Natural killer cell treated with Interleukin-12 subunit alpha and Interleukin-12 subunit beta and Interleukin-15 and Interleukin-18, amount 100 ng/mL, for 72 hours (primary cell): ENCODE data around the gene MACROD2. TPM values are rescaled to one million over a fixed set of nuclear protein-coding genes. Genes with fewer than 3 reads are reported as not detected.

Experiments used
- ATAC-seq, 2 donors: fragments of 150-1000 bp; cut with Tn5 transposase in 1 of 2; sonication (Bioruptor Pico), chemical (Tn5 transposase) in 1 of 2; 2 replicates each; pipeline ENCODE4 v1.10.0; 2021
- DNase-seq: peaks from one replicate; pipeline ENCODE4 v3.0.0; 2022; ENCODE audit warnings: low spot score
- H3K27ac Mint-ChIP-seq, 2 donors: 1 replicate in 1 of 2; 2 replicates in 1 of 2; pipeline ENCODE4 v1.8.0; 2022; ENCODE audit warnings: mixed read lengths in 2 of 2, mild to moderate bottlenecking in 1 of 2, moderate library complexity in 1 of 2
- H3K27me3 Mint-ChIP-seq, 2 donors: 1 replicate in 1 of 2; 2 replicates in 1 of 2; pipeline ENCODE4 v1.8.0; 2022; ENCODE audit warnings: mixed read lengths in 2 of 2
- H3K36me3 Mint-ChIP-seq: one replicate; pipeline ENCODE4 v1.8.0; 2022; ENCODE audit warnings: mixed read lengths
- H3K4me1 Mint-ChIP-seq, 2 donors: 1 replicate in 1 of 2; 2 replicates in 1 of 2; pipeline ENCODE4 v1.8.0; 2022; ENCODE audit warnings: low read depth in 2 of 2, mixed read lengths in 2 of 2, mild to moderate bottlenecking in 1 of 2
- H3K4me3 Mint-ChIP-seq: one replicate; pipeline ENCODE4 v1.8.0; 2022; ENCODE audit warnings: mixed read lengths
- H3K9me3 Mint-ChIP-seq: 2 replicates; pipeline ENCODE4 v1.8.0; 2022; ENCODE audit warnings: mixed read lengths
- total RNA-seq, 2 donors: library from RNA; stranded (reverse); gene quantifications; one replicate each; pipeline ENCODE4 v1.2.3, GENCODE V29; 2022

Gene MACROD2
- total RNA-seq, 2 donors from 2014 or later, result not detected

DNA sequence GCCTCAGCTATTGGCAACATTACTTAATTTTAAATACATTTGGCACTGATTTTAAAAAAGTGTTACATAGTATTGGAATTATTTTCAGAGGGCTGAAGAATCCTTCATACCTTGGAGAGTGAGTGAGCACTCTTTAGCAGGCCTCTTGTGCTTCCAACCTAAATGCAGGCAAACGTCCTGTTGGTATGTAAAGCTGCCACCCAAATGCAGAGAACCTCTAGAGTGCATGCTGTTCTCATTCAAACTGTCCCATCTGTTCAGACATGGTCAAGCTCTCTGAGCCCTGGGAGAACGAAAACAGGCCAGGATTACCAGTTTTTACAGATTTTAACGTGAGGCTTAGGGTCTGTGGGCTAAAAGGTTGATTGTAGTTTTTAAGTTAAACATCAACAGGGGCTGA, 720.1 kb downstream of the MACROD2 start:
- ATAC-seq (no peak), DNase-seq (no peak)
- Mint-ChIP-seq H3K9me3 (peaks cover 28% of the 10 kb centered on the region), H3K27ac (no peak overlapping the region), H3K4me1 (no peaks in the 10 kb centered on the region), H3K4me3 (no peak overlapping the region), H3K27me3 (no peaks in the 10 kb centered on the region), H3K36me3 (peaks cover 8% of the 10 kb centered on the region)

DNA sequence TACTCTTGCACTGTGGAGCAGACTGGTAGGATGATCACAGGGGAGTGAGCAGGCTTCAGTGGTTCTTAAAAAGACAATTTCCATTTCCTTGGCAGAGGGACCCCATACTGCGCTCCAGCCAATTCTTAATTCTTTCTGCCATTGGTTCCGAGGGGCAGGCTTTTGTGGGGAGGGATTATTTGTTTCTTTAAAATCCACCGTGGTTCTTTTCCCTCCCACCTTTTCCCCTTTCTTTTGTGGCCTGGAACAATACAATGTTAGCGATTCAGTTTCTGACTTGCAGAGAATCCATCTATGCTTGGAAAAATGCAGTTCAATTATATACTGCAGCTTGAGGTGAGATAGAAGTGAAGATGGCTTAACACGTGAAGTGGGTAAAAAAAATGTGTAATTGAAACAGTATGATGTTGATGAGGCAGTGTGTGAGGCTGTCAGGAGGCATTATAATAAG, 721.1 kb downstream of the MACROD2 start:
- H3K27ac Mint-ChIP-seq, result no peak overlapping the region
- peaks cover 8% of the 10 kb centered on the region for H3K36me3 Mint-ChIP-seq

DNA sequence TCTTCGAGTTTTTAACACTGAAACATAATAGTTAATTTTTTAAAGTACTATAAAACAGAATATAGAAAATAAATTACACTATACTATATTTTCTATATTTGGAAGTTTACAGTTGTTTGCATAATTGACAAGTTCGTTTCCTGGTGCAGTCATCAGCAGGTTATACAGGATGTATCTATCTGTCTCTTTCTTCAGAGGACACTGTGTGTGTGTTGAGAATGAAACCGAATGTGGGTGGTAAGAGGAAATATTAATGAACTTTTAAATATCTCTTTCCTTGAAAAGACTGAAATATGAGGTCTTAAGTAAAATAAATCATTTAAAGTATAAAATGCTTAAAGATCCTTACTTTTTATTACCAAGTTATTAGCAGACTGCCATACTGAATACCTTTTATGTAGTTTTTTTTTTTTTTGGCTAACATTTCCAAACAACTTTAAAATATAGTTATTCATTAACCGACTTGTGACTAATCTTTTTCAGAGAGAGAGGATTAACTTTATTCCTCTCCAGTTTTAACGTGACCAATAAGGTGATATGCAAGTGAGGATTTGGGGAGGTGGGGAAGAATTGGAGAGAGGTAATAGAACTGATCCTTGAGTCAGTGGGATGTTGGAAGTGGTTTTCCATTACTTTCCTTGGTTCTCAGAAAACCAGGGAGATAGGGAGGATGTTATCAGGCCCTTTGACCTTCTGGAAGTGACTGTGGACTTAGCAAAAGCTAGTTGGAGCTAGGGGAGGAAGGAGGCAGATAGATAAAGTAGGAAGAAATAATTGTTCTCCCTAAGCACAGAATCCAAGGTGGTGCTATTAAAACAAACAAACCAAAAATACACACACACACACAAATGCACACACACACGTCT, 722.1 kb downstream of the MACROD2 start:
- Mint-ChIP-seq H3K27me3 (no peaks in the 10 kb centered on the region), H3K4me1 (no peaks in the 10 kb centered on the region), H3K4me3 (no peak overlapping the region), H3K9me3 (peaks cover 25% of the 10 kb centered on the region), H3K36me3 (peaks cover 8% of the 10 kb centered on the region), H3K27ac (no peak overlapping the region)
- DNase-seq, result no peak
- ATAC-seq, result no peak

More for the DNA sequence above, 721.1 kb downstream of the MACROD2 start:
- no peak overlapping the region for H3K4me3 Mint-ChIP-seq
- H3K4me1 Mint-ChIP-seq, result no peaks in the 10 kb centered on the region
- peaks cover 28% of the 10 kb centered on the region for H3K9me3 Mint-ChIP-seq
- no peak for ATAC-seq
- no peak for DNase-seq
- no peaks in the 10 kb centered on the region for H3K27me3 Mint-ChIP-seq

DNA sequence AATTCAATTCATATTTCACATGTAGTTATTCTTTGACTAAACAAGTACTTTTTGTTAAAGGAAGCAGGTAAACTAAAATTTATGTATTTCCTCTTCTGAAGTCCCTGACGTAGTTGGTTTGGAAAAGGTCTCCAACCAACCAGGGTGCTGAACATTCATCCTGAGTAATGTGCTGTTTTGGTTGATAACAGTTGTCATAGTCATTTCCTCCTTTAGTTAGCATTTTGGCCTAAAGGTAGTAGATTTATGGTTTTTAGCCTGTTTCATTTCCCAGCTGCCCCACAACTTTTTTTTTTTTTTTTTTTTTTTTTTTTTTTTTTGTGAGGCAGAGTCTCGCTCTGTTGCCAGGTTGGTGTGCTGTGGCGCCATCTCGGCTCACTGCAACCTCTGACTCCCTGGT, 724.9 kb downstream of the MACROD2 start:
- Mint-ChIP-seq H3K27me3 (no peaks in the 10 kb centered on the region), H3K9me3 (peaks cover 22% of the 10 kb centered on the region), H3K4me1 (no peaks in the 10 kb centered on the region), H3K27ac (no peak overlapping the region), H3K36me3 (peaks cover 6% of the 10 kb centered on the region), H3K4me3 (no peak overlapping the region)
- DNase-seq (no peak), ATAC-seq (no peak)

DNA sequence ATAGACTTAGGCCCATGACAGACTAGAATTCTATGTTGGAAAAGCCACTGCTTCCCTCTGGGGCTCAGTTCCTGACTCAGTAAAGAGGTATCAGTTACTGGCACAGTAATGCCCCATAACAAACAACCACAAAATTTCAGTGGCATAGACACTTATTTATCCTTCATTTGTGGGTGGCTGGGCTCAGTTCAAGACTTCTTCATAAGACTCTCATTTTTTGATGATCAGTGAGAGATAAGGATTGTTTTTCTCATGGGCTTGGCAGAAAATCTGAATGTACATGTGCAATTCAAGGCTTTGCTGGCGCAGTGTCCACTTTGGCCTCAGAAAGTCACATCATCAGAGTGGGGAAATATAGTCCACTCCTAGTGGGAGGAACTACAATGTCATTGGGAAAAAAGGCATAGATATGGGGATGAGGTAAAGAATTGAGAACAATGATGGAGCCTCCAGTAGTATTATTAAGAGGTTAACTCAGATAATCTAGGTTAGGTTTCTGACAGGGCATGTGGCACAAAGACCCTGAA, 726.7 kb downstream of the MACROD2 start:
- ATAC-seq (no peak), DNase-seq (no peak)
- no peaks in the 10 kb centered on the region for H3K4me1 Mint-ChIP-seq
- H3K9me3 Mint-ChIP-seq, result peaks cover 20% of the 10 kb centered on the region
- H3K27me3 Mint-ChIP-seq, result no peaks in the 10 kb centered on the region
- peaks cover 6% of the 10 kb centered on the region for H3K36me3 Mint-ChIP-seq
- H3K4me3 Mint-ChIP-seq, result no peak overlapping the region
- no peak overlapping the region for H3K27ac Mint-ChIP-seq

DNA sequence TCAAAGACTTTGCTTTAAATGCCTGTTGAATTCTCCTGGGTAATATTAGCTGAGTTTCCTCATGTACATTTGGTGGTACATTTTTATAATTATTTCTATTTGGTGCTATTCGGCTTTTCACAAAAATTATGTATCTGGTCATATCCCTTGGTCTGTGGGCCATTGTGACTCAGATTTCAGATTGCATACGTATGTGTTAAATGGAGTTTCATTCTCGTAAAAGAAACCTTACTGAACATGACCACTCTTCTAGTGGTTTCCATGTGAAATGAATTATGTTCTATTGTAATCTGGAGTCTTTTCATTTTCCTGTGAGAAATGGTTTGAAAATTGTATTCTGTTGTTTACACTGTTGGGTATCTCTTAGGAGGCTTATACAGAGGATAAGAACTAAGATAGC, 728.3 kb downstream of the MACROD2 start:
- Mint-ChIP-seq H3K4me1 (no peaks in the 10 kb centered on the region), H3K36me3 (peaks cover 6% of the 10 kb centered on the region), H3K27me3 (no peaks in the 10 kb centered on the region), H3K9me3 (peaks cover 12% of the 10 kb centered on the region), H3K27ac (no peak overlapping the region), H3K4me3 (no peak overlapping the region)
- ATAC-seq (no peak), DNase-seq (no peak)

DNA sequence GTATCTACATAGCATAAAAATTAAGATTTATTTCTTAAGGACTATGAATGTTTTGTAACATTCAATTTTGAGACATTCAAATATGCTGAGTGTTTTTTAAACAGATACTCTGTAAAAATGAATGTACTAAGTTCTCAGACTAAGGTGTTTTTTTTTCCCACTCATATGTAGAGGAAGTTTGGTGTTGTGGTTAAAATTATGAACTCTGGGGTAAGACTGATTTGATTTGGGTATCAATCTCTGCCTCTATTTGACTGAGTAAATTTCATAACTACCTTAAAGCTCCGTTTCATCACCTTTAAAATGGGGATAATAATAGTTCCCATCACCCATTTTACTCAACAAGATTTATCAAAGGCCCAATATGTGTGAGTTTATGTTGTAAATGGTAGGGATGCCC, 728.7 kb downstream of the MACROD2 start:
- no peak for DNase-seq
- no peak overlapping the region for H3K27ac Mint-ChIP-seq
- H3K4me1 Mint-ChIP-seq, result no peaks in the 10 kb centered on the region
- H3K9me3 Mint-ChIP-seq, result peaks cover 12% of the 10 kb centered on the region
- no peak overlapping the region for H3K4me3 Mint-ChIP-seq
- H3K27me3 Mint-ChIP-seq, result no peaks in the 10 kb centered on the region
- ATAC-seq, result no peak
- peaks cover 6% of the 10 kb centered on the region for H3K36me3 Mint-ChIP-seq

DNA sequence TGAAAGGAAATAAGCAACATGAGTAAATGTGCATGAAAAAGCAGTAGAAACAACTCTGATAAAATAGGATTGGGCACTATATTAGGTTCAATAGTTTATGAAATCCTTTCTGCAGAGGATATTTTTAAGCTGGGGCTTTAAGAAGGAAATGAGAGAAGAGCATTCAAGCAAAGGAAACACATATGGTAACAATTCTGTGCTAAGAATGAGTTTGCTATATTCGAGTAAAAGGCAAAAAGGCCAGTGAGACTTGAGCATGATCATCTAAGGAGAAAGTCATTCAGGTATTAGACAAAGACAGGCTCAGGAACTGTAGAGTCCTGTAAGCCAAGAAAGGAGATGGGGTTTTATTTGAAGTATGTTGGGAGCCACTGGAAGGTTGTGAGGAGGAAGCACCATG, 729.2 kb downstream of the MACROD2 start:
- Mint-ChIP-seq H3K4me1 (no peaks in the 10 kb centered on the region), H3K36me3 (peaks cover 6% of the 10 kb centered on the region)

DNA sequence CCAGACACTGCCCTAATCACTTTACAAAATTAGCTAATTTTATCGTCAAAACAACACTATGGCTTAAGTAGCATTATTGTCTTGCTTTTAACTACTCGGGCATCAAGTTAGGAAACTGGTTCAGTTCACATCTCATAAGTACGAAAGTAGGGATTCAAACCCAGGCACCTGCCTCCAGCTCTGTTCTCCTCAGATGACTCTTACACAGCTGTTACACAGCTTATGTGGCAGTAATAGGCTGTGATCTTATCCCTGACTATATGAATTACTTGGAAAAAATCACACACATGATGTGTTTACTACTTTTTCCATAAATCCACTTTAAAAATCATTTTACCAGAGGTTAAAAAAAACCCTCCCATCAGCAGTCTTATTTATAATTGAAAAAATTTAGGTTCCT, 731.3 kb downstream of the MACROD2 start:
- ATAC-seq, result no peak
- peaks cover 18% of the 10 kb centered on the region for H3K9me3 Mint-ChIP-seq
- no peak for DNase-seq
- H3K4me1 Mint-ChIP-seq, result no peaks in the 10 kb centered on the region
- H3K36me3 Mint-ChIP-seq, result peaks cover 6% of the 10 kb centered on the region
- no peak overlapping the region for H3K27ac Mint-ChIP-seq
- H3K27me3 Mint-ChIP-seq, result no peaks in the 10 kb centered on the region
- no peak overlapping the region for H3K4me3 Mint-ChIP-seq

More for the DNA sequence above, 729.2 kb downstream of the MACROD2 start:
- DNase-seq, result no peak
- Mint-ChIP-seq H3K4me3 (no peak overlapping the region), H3K27ac (no peak overlapping the region), H3K27me3 (no peaks in the 10 kb centered on the region), H3K9me3 (peaks cover 12% of the 10 kb centered on the region)
- ATAC-seq, result no peak

DNA sequence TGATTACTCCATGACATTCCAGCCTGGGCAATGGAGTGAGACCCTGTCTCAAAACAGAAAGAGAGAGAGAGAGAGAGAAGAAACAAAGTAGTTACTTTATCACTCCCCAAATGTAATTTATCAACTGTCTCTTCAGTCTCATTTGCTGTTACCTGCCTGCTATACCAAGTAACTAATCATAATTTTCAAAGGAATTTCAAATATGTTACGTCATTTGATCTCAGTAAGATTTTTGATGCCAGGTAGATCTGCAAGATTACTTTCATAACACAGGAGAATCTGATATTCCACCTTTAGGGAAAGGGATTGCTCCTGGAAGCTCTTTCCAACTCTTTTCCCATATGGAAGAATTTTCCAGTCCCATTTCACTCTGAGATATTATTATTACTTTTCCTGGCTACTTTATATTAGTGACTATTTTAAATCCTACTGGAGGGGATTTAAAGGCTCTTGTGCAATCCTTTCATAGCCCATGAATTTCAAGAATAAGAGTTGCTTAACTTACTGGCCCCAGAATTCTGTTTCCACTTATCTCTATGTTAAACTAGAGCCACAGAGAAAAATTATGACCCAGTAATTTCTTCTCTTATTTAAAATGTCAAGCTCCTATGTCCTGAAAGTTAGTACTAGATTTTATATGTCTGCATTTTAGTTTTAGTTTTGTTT, 732.3 kb downstream of the MACROD2 start:
- no peaks in the 10 kb centered on the region for H3K4me1 Mint-ChIP-seq
- no peak for DNase-seq
- H3K27me3 Mint-ChIP-seq, result no peaks in the 10 kb centered on the region
- H3K9me3 Mint-ChIP-seq, result peaks cover 18% of the 10 kb centered on the region
- peaks cover 6% of the 10 kb centered on the region for H3K36me3 Mint-ChIP-seq
- no peak overlapping the region for H3K4me3 Mint-ChIP-seq
- no peak overlapping the region for H3K27ac Mint-ChIP-seq
- ATAC-seq, result no peak

DNA sequence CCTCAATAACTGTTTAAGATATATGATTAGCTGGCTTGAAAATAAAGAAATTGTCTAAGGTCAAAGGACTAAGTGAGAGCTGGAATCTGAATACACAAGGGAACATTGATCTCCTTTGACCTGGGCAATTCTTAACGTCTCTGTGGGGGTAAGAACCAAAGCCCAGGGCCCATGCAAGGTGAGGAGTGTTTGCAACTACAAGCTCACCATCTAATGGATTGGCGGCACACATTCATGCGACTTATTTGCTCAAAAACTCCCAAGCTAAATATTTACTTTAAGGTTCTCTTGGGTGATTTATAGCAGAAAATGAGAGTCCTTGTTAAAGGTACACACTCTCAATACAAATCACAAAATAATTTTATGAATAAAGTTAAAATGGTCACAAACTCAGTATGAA, 734.1 kb downstream of the MACROD2 start:
- H3K4me3 Mint-ChIP-seq, result no peak overlapping the region
- no peak overlapping the region for H3K27ac Mint-ChIP-seq
- no peak for DNase-seq
- no peak for ATAC-seq
- no peaks in the 10 kb centered on the region for H3K27me3 Mint-ChIP-seq
- H3K36me3 Mint-ChIP-seq, result peaks cover 6% of the 10 kb centered on the region
- H3K9me3 Mint-ChIP-seq, result peaks cover 17% of the 10 kb centered on the region
- no peaks in the 10 kb centered on the region for H3K4me1 Mint-ChIP-seq

DNA sequence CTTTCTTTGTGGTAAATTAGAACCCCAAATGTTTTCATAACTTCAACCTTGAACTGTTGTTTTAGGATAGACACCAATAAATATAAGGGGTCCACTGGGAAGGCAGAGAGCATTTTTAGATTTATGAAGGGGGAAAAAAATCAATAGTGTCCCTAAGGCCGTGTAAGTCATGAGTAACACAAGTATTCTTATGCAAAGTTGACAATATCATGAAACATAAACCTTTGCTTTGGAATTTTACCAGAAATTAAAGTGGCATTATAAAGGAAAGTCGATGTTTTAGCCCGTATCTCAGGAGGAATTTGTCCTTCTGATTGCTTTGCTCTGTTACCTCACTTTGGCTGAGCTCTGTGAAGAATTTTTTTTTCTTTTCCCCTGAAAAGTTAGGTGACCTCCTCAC, 737.0 kb downstream of the MACROD2 start:
- Mint-ChIP-seq H3K9me3 (peaks cover 6% of the 10 kb centered on the region), H3K36me3 (no peaks in the 10 kb centered on the region), H3K4me3 (no peak overlapping the region), H3K4me1 (no peaks in the 10 kb centered on the region), H3K27me3 (no peaks in the 10 kb centered on the region), H3K27ac (no peak overlapping the region)
- no peak for ATAC-seq
- DNase-seq, result no peak

DNA sequence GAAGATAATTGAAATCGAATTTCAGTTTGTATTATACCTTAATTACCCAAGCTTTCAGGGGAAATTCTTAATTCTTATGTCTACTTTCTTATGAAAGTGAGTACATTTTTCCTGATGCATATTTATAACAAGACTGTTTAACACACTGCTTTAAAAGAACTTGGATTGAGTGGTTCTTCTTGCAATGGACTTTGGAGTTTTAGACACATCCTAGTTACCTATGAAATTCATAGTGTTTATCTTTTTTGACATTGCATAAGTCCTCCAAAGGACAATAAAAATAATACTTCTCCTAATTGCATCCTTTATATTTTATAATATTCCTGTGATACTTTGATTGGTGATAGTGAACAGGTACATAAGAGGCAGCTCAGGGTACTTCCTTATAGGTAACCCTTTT, 737.7 kb downstream of the MACROD2 start:
- no peak for ATAC-seq
- peaks cover 9% of the 10 kb centered on the region for H3K9me3 Mint-ChIP-seq
- H3K27ac Mint-ChIP-seq, result no peak overlapping the region

DNA sequence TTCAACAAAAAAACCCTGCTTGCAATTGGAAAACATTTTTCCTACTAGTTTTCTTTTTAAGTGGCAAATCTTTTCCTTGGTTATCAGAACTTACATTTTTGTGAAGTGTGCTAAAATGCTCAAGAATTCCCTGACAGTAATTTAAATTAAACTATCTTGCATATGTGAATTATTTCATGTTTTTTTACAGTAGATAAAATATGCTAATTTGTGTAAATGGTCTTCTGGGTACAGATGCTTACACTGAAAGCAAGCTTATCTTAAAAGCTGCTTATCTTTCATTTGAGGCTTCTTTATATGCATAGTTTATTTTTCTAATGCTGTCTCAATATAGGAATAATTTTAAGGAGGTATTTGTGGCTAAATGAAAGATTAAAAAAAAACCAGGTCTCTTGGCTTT, 745.1 kb downstream of the MACROD2 start:
- Mint-ChIP-seq H3K9me3 (peaks cover 8% of the 10 kb centered on the region), H3K36me3 (no peaks in the 10 kb centered on the region), H3K27ac (no peak overlapping the region), H3K4me3 (no peak overlapping the region), H3K4me1 (no peaks in the 10 kb centered on the region), H3K27me3 (no peaks in the 10 kb centered on the region)
- no peak for ATAC-seq
- no peak for DNase-seq

More for the DNA sequence above, 737.7 kb downstream of the MACROD2 start:
- Mint-ChIP-seq H3K4me1 (no peaks in the 10 kb centered on the region), H3K36me3 (no peaks in the 10 kb centered on the region), H3K27me3 (no peaks in the 10 kb centered on the region), H3K4me3 (no peak overlapping the region)
- no peak for DNase-seq
